Endothelial cell of umbilical vein (primary cell): ENCODE results near the gene ZNF524.
"Not testable (repeated sequence)": the region's sequence is repeated elsewhere in the genome, so short reads cannot be mapped to it uniquely, and the experiment has no call there.

Experiments
- TF ChIP-seq, protein P1 (sequence below), 2 donors: IDR thresholded peaks; 1 replicate in 1 of 2; 2 replicates in 1 of 2; pipeline ENCODE4 v1.5.1; 2011; ENCODE audit warnings: low read length in 2 of 2, mild to moderate bottlenecking in 2 of 2, moderate library complexity in 2 of 2, control low read depth in 1 of 2, inconsistent platforms in 1 of 2, low read depth in 1 of 2; ENCODE audit not compliant: insufficient read depth in 1 of 2; ENCODE audit errors: extremely low read depth in 1 of 2
- TF ChIP-seq, protein P2 (sequence below): IDR thresholded peaks from 2 replicates; pipeline ENCODE4 v1.6.1; 2011; ENCODE audit not compliant: insufficient read depth, insufficient read length

DNA sequence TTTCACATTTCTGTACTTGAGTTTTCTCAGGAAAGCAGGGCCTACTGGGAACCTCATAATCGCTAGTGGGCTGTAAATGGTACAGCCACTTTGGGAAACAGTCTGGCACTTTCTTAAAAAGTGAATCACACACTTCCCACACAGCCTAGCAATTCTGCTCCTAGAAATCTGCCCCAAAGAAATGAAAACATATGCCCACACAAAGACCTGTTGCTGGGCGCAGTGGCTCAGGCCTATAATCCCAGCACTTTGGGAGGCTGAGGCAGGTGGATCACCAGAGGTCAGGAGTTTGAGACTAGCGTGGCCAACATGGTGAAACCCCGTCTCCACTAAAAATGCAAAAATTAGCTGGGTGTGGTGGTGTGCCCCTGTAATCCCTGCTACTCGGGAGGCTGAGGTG is 30.6 kb upstream of the ZNF524 start:
- TF ChIP-seq, protein P1, sequence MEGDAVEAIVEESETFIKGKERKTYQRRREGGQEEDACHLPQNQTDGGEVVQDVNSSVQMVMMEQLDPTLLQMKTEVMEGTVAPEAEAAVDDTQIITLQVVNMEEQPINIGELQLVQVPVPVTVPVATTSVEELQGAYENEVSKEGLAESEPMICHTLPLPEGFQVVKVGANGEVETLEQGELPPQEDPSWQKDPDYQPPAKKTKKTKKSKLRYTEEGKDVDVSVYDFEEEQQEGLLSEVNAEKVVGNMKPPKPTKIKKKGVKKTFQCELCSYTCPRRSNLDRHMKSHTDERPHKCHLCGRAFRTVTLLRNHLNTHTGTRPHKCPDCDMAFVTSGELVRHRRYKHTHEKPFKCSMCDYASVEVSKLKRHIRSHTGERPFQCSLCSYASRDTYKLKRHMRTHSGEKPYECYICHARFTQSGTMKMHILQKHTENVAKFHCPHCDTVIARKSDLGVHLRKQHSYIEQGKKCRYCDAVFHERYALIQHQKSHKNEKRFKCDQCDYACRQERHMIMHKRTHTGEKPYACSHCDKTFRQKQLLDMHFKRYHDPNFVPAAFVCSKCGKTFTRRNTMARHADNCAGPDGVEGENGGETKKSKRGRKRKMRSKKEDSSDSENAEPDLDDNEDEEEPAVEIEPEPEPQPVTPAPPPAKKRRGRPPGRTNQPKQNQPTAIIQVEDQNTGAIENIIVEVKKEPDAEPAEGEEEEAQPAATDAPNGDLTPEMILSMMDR (IDR thresholded peaks at IDR 0.05; ENCODE audit: extremely low read depth in 1 of 2, insufficient read depth in 1 of 2, low read depth in 1 of 2, low read length in 2 of 2) = not testable (repeated sequence)
- TF ChIP-seq, protein P2, sequence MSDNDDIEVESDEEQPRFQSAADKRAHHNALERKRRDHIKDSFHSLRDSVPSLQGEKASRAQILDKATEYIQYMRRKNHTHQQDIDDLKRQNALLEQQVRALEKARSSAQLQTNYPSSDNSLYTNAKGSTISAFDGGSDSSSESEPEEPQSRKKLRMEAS = not testable (repeated sequence)
